Measurements from ENCODE around the gene CILP2. TPM values are rescaled to one million over a fixed set of nuclear protein-coding genes. Genes with fewer than 3 reads are reported as not detected.
A peak's percentile ranks its signal among the peaks of the same experiment; 100 is the strongest.

Gene CILP2
- total RNA-seq, 2 experiments from 2014 or later, result 1.1 to 1.7 TPM

GRCh38 chr19:19582471-19582870 lies 44.4 kb downstream of the CILP2 start:
- ATAC-seq (ENCODE audit: poor library complexity), result no peak
- CTCF ChIA-PET, result no interaction called here
- H3K4me1 Mint-ChIP-seq (ENCODE audit: low read depth), result peaks cover 6% of the 10 kb centered on the region

GRCh38 chr19:19584356-19584755 lies 46.3 kb downstream of the CILP2 start:
- TF ChIP-seq, protein P1, sequence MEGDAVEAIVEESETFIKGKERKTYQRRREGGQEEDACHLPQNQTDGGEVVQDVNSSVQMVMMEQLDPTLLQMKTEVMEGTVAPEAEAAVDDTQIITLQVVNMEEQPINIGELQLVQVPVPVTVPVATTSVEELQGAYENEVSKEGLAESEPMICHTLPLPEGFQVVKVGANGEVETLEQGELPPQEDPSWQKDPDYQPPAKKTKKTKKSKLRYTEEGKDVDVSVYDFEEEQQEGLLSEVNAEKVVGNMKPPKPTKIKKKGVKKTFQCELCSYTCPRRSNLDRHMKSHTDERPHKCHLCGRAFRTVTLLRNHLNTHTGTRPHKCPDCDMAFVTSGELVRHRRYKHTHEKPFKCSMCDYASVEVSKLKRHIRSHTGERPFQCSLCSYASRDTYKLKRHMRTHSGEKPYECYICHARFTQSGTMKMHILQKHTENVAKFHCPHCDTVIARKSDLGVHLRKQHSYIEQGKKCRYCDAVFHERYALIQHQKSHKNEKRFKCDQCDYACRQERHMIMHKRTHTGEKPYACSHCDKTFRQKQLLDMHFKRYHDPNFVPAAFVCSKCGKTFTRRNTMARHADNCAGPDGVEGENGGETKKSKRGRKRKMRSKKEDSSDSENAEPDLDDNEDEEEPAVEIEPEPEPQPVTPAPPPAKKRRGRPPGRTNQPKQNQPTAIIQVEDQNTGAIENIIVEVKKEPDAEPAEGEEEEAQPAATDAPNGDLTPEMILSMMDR (IDR thresholded peaks at IDR 0.05), result no peak
- ChIA-PET CTCF (no interaction called here), POLR2A (interaction anchor here (0.7 kb wide), 1 partner anchor 18 kb away, joined by 3 read pairs; no protein-coding TSS in a partner anchor)
- Mint-ChIP-seq H3K4me1 (ENCODE audit: low read depth) (peaks cover 19% of the 10 kb centered on the region), H3K36me3 (ENCODE audit: low read depth) (peaks cover 21% of the 10 kb centered on the region), H3K27ac (no peak overlapping the region), H3K9me3 (no peaks in the 10 kb centered on the region), H3K4me3 (no peak overlapping the region), H3K27me3 (no peaks in the 10 kb centered on the region)
- intact Hi-C loops (cut with DNase I, micrococcal nuclease), result no loop called here
- DNase-seq, result no peak
- ATAC-seq (ENCODE audit: poor library complexity), result no peak
- H3K27ac ChIP-seq (ENCODE audit: low read depth in 1 of 2, low read length in 2 of 2), result no peak overlapping the region
- peaks cover 34% of the 10 kb centered on the region for H3K4me1 ChIP-seq (ENCODE audit: insufficient read depth, low read length)
- H3K9me3 ChIP-seq (ENCODE audit: control insufficient read depth in 1 of 2, insufficient read depth in 1 of 2, low read length in 2 of 2), result no peaks in the 10 kb centered on the region
- H3K4me3 ChIP-seq (ENCODE audit: low read length), result no peak overlapping the region
- no peaks in the 10 kb centered on the region for H3K27me3 ChIP-seq (ENCODE audit: control insufficient read depth in 1 of 2, insufficient read depth in 2 of 2, low read length in 2 of 2)
- peaks cover 17% of the 10 kb centered on the region for H3K36me3 ChIP-seq (ENCODE audit: insufficient read depth, low read length)

More at GRCh38 chr19:19582471-19582870, 44.4 kb downstream of the CILP2 start:
- POLR2A ChIA-PET, result interaction anchor here (1.0 kb wide), 1 partner anchor 16 kb away, joined by 3 read pairs; no protein-coding TSS in a partner anchor
- Mint-ChIP-seq H3K4me3 (no peak overlapping the region), H3K27ac (peak overlapping the region; percentile 61), H3K27me3 (no peaks in the 10 kb centered on the region), H3K36me3 (ENCODE audit: low read depth) (peaks cover 17% of the 10 kb centered on the region), H3K9me3 (no peaks in the 10 kb centered on the region)
- Histone ChIP-seq H3K27me3 (ENCODE audit: control insufficient read depth in 1 of 2, insufficient read depth in 2 of 2, low read length in 2 of 2) (no peaks in the 10 kb centered on the region), H3K4me1 (ENCODE audit: insufficient read depth, low read length) (peaks cover 22% of the 10 kb centered on the region), H3K27ac (ENCODE audit: low read depth in 1 of 2, low read length in 2 of 2) (no peak overlapping the region), H3K9me3 (ENCODE audit: control insufficient read depth in 1 of 2, insufficient read depth in 1 of 2, low read length in 2 of 2) (no peaks in the 10 kb centered on the region), H3K36me3 (ENCODE audit: insufficient read depth, low read length) (peaks cover 18% of the 10 kb centered on the region), H3K4me3 (ENCODE audit: low read length) (no peak overlapping the region)
- intact Hi-C loops (cut with DNase I, micrococcal nuclease), result no loop called here
- no peak for DNase-seq
- TF ChIP-seq, protein P1 (IDR thresholded peaks at IDR 0.05), result no peak

- POLR2A ChIA-PET, result interaction anchor here (1.0 kb wide), 1 partner anchor 80 kb away, joined by 4 read pairs; the partner anchor contains the start of gene ZNF101
- Mint-ChIP-seq H3K27me3 (no peaks in the 10 kb centered on the region), H3K27ac (peak overlapping the region; percentile 71), H3K4me1 (ENCODE audit: low read depth) (peaks cover 41% of the 10 kb centered on the region), H3K36me3 (ENCODE audit: low read depth) (peaks cover 30% of the 10 kb centered on the region), H3K9me3 (no peaks in the 10 kb centered on the region), H3K4me3 (no peak overlapping the region)
- Histone ChIP-seq H3K36me3 (ENCODE audit: insufficient read depth, low read length) (peaks cover 20% of the 10 kb centered on the region), H3K4me1 (ENCODE audit: insufficient read depth, low read length) (peaks cover 45% of the 10 kb centered on the region), H3K27ac (ENCODE audit: low read depth in 1 of 2, low read length in 2 of 2) (no peak overlapping the region), H3K4me3 (ENCODE audit: low read length) (no peak overlapping the region), H3K9me3 (ENCODE audit: control insufficient read depth in 1 of 2, insufficient read depth in 1 of 2, low read length in 2 of 2) (no peaks in the 10 kb centered on the region), H3K27me3 (ENCODE audit: control insufficient read depth in 1 of 2, insufficient read depth in 2 of 2, low read length in 2 of 2) (no peaks in the 10 kb centered on the region)
- ATAC-seq (ENCODE audit: poor library complexity) (no peak), DNase-seq (no peak)
- intact Hi-C loops (cut with DNase I, micrococcal nuclease), result no loop called here
- TF ChIP-seq, protein P1 (IDR thresholded peaks at IDR 0.05), result no peak
- CTCF ChIA-PET, result interaction anchor here (1.2 to 1.3 kb wide), 2 partner anchors 35 to 56 kb away, joined by 3 to 4 read pairs; partner anchors contain the start of gene GMIP
Observed at GRCh38 chr19:19587771-19588170, 49.7 kb downstream of the CILP2 start.

All from CD4-positive, alpha-beta T cell (primary cell).